ENCODE results near the gene RPL15.

DNA sequence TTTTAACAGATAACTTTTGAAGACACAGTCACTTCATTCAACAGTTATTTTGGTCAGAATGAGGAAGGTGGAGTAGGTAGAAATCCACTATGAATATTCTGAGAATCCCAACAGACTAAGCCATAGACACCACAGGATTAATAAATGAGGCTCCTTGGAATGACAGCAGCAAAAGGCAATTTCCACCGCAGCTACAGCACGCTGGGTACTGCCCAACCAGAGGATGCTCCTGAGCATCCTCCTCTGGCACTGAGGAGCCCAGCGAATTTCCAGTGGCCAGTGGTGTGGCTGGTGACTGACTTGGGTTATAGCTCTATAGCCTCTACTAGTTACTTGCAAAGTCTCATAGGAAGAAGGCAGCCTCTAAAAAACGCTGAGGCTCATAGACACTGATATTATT is 24.5 kb downstream of the RPL15 start:
- TF ChIP-seq, protein P1, sequence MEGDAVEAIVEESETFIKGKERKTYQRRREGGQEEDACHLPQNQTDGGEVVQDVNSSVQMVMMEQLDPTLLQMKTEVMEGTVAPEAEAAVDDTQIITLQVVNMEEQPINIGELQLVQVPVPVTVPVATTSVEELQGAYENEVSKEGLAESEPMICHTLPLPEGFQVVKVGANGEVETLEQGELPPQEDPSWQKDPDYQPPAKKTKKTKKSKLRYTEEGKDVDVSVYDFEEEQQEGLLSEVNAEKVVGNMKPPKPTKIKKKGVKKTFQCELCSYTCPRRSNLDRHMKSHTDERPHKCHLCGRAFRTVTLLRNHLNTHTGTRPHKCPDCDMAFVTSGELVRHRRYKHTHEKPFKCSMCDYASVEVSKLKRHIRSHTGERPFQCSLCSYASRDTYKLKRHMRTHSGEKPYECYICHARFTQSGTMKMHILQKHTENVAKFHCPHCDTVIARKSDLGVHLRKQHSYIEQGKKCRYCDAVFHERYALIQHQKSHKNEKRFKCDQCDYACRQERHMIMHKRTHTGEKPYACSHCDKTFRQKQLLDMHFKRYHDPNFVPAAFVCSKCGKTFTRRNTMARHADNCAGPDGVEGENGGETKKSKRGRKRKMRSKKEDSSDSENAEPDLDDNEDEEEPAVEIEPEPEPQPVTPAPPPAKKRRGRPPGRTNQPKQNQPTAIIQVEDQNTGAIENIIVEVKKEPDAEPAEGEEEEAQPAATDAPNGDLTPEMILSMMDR (IDR thresholded peaks at IDR 0.05) = no peak
- no peak for TF ChIP-seq POLR2A (IDR thresholded peaks at IDR 0.05)
